MM.1S (cell line): Measurements from ENCODE around the gene DNAH5.

Source experiments
- EZH2 ChIP-seq: fragments of 300-600 bp; sonication (generic); optimal IDR thresholded peaks from 2 replicates; pipeline ENCODE3; 2017; ENCODE audit warnings: low read depth, mild to moderate bottlenecking, antibody characterized with exemption, low read length, mixed read lengths
- EZH2phosphoT487 ChIP-seq: fragments of 300-600 bp; sonication (generic); IDR thresholded peaks from 2 replicates; pipeline ENCODE4 v1.6.1; 2018; ENCODE audit warnings: antibody characterized with exemption, low read length
- TF ChIP-seq, protein P1 (sequence below): fragments of 300-600 bp; sonication (generic); IDR thresholded peaks from 2 replicates; pipeline ENCODE4 v1.5.1; 2016; ENCODE audit warnings: antibody characterized with exemption, low read length, mixed read lengths

DNA sequence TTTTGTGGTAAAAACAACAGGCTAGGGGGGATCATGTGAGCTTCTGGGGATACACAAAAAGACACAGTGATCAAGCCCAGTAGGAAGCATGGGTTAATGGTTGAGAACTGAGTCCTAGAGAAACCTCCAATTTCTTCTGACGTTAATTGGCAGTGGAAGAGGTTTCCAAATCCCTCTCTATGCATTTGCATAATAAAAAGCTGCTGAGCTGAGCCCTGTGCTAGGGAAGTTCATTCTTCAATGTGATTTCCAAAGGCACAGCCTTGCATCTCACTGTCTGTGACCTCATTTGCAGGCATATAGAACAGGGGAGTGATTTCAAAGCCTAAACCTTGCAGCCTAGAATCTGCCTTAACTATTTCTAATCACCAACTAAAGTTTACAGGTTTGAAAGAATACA is 812 bp downstream of the DNAH5 start:
- no peak for TF ChIP-seq EZH2
- TF ChIP-seq, protein P1, sequence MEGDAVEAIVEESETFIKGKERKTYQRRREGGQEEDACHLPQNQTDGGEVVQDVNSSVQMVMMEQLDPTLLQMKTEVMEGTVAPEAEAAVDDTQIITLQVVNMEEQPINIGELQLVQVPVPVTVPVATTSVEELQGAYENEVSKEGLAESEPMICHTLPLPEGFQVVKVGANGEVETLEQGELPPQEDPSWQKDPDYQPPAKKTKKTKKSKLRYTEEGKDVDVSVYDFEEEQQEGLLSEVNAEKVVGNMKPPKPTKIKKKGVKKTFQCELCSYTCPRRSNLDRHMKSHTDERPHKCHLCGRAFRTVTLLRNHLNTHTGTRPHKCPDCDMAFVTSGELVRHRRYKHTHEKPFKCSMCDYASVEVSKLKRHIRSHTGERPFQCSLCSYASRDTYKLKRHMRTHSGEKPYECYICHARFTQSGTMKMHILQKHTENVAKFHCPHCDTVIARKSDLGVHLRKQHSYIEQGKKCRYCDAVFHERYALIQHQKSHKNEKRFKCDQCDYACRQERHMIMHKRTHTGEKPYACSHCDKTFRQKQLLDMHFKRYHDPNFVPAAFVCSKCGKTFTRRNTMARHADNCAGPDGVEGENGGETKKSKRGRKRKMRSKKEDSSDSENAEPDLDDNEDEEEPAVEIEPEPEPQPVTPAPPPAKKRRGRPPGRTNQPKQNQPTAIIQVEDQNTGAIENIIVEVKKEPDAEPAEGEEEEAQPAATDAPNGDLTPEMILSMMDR = no peak
- no peak for TF ChIP-seq EZH2phosphoT487
